GM12878 (cell line): Measurements from ENCODE around the gene CD68. TPM values are rescaled to one million over a fixed set of nuclear protein-coding genes. Genes with fewer than 3 reads are reported as not detected.

ENCODE experiments used
- ATAC-seq: fragments of 200-7000 bp; cut with Tn5 transposase; 3 replicates; pipeline ENCODE4 v1.9.1; 2020; ENCODE audit warnings: mild to moderate bottlenecking, moderate library complexity
- BruUV-seq: library from RNA; stranded (reverse); fragments of 400-500 nt; replicated peaks from 2 replicates; lab custom pipeline; 2021; lab: Mats Ljungman, UMichigan
- CTCF ChIA-PET: fragments of 300-600 bp; sonication (Branson Sonifier 250); formaldehyde crosslinking; extraction: SDS; loops from one replicate; lab custom pipeline; 2021; ENCODE audit warnings: inconsistent platforms; lab: Yijun Ruan, JAX
- POLR2A ChIA-PET: fragments of 350-600 bp; formaldehyde crosslinking; extraction: SDS; loops from one replicate; lab custom pipeline; 2021; ENCODE audit warnings: inconsistent platforms; lab: Charles Lee
- RAD21 ChIA-PET: fragments of 300-600 bp; sonication (Branson Sonifier 250); formaldehyde crosslinking; loops from one replicate; lab custom pipeline; 2023; ENCODE audit warnings: antibody characterized with exemption; ENCODE audit not compliant: unreplicated experiment; lab: Charles Lee
- SMC1A ChIA-PET: fragments of 300-600 bp; sonication (Branson Sonifier 250); formaldehyde crosslinking; loops from one replicate; lab custom pipeline; 2023; ENCODE audit not compliant: unreplicated experiment, uncharacterized antibody; lab: Charles Lee
- DNase-seq: peaks from one replicate; pipeline ENCODE4 v3.0.0-alpha.2; 2011; ENCODE audit warnings: low read depth, low spot score
- FAIRE-seq: peaks from 3 replicates; lab custom pipeline; 2011; peaks lifted over from hg19 to GRCh38; lab: Jason Lieb, UNC
- H2AFZ ChIP-seq: 2 replicates; pipeline ENCODE4 v1.6.0; 2011; ENCODE audit warnings: low read depth, low read length, control low read depth; ENCODE audit not compliant: control insufficient read depth
- H3K27ac ChIP-seq: 2 replicates; pipeline ENCODE4 v1.5.1; 2011; ENCODE audit warnings: control low read depth; ENCODE audit not compliant: control insufficient read depth, insufficient read depth
- H3K27me3 ChIP-seq, 2 experiments: replicated peaks in 1 of 2; 2 replicates each; pipeline versions ENCODE4 v1.6.0 to v1.6.1; 2011; ENCODE audit warnings: low read length in 1 of 2; ENCODE audit not compliant: control insufficient read depth in 2 of 2, insufficient read depth in 2 of 2
- H3K36me3 ChIP-seq, 2 experiments: 2 replicates each; pipeline ENCODE4 v1.5.1; 2011; ENCODE audit warnings: low read length in 1 of 2; ENCODE audit not compliant: control insufficient read depth in 2 of 2, insufficient read depth in 2 of 2
- H3K4me1 ChIP-seq: 2 replicates; pipeline ENCODE4 v1.6.1; 2011; ENCODE audit warnings: mild to moderate bottlenecking, low read length, moderate library complexity, mixed read lengths; ENCODE audit not compliant: control insufficient read depth, insufficient read depth
- H3K4me2 ChIP-seq: 2 replicates; pipeline ENCODE4 v1.6.0; 2011; ENCODE audit warnings: control low read depth; ENCODE audit not compliant: control insufficient read depth, insufficient read depth
- H3K4me3 ChIP-seq: fragments of 200-600 bp; sonication (generic); 2 replicates; pipeline ENCODE4 v1.5.1; 2016
- H3K79me2 ChIP-seq: 2 replicates; pipeline ENCODE4 v1.6.0; 2011; ENCODE audit warnings: low read length; ENCODE audit not compliant: control insufficient read depth, insufficient read depth
- H3K9ac ChIP-seq: 2 replicates; pipeline ENCODE4 v1.8.0; 2011; ENCODE audit warnings: low read length, control low read depth, mixed read lengths; ENCODE audit not compliant: control insufficient read depth, insufficient read depth
- H3K9me3 ChIP-seq: replicated peaks from 3 replicates; pipeline ENCODE4 v1.5.1; 2011; ENCODE audit warnings: mild to moderate bottlenecking, low read length; ENCODE audit not compliant: control insufficient read depth, insufficient read depth
- H4K20me1 ChIP-seq: 2 replicates; pipeline ENCODE4 v1.6.0; 2011; ENCODE audit not compliant: control insufficient read depth, insufficient read depth
- CBX5 ChIP-seq: sonication (generic); IDR thresholded peaks from 2 replicates; pipeline ENCODE4 v1.6.1; 2016; ENCODE audit warnings: low read depth, moderate library complexity, mild to moderate bottlenecking, inconsistent platforms
- EED ChIP-seq: sonication (generic); IDR thresholded peaks from 2 replicates; pipeline ENCODE4 v1.6.1; 2016; ENCODE audit warnings: antibody characterized with exemption, low read depth
- FOXK2 ChIP-seq: fragments of 450-650 bp; IDR thresholded peaks from 2 replicates; pipeline ENCODE4 v1.6.1; 2017; ENCODE audit warnings: mild to moderate bottlenecking, moderate library complexity
- FOXM1 ChIP-seq: IDR thresholded peaks from 2 replicates; pipeline ENCODE4 v1.6.1; 2012; ENCODE audit warnings: low read depth, mild to moderate bottlenecking, inconsistent platforms, low read length, moderate library complexity
- HCFC1 ChIP-seq: fragments of 150-350 bp; IDR thresholded peaks from 2 replicates; pipeline ENCODE4 v1.6.1; 2014; ENCODE audit warnings: low read length
- HDGF ChIP-seq: fragments of 450-650 bp; IDR thresholded peaks from 2 replicates; pipeline ENCODE4 v1.6.1; 2016; ENCODE audit warnings: antibody characterized with exemption
- IKZF2 ChIP-seq, 2 experiments: fragments of 450-650 bp; IDR thresholded peaks; 2 replicates each; pipeline ENCODE4 v1.6.1; 2017; ENCODE audit warnings: mild to moderate bottlenecking in 2 of 2, moderate library complexity in 2 of 2
- IRF4 ChIP-seq: IDR thresholded peaks from 2 replicates; pipeline ENCODE4 v1.6.1; 2011; ENCODE audit warnings: low read depth, low read length
- NRF1 ChIP-seq: conservative IDR thresholded peaks from 2 replicates; pipeline ENCODE4 v1.6.1; 2011; ENCODE audit warnings: mild to moderate bottlenecking, low read depth, low read length, improper control_type of control experiment
- PAX8 ChIP-seq: fragments of 450-650 bp; IDR thresholded peaks from 2 replicates; pipeline ENCODE4 v1.6.1; 2017; ENCODE audit warnings: mild to moderate bottlenecking, moderate library complexity
- RAD51 ChIP-seq: fragments of 450-650 bp; IDR thresholded peaks from 2 replicates; pipeline ENCODE4 v1.6.1; 2016; ENCODE audit warnings: moderate library complexity, mild to moderate bottlenecking, inconsistent platforms
- SP1 ChIP-seq: IDR thresholded peaks from one replicate; pipeline ENCODE4 v1.6.1; 2011; ENCODE audit warnings: low read depth, low read length
- SREBF2 ChIP-seq: IDR thresholded peaks from 2 replicates; pipeline ENCODE4 v1.6.1; 2012; ENCODE audit warnings: mild to moderate bottlenecking, low read length
- USF1 ChIP-seq: IDR thresholded peaks from 2 replicates; pipeline ENCODE4 v1.6.1; 2011; ENCODE audit warnings: borderline replicate concordance, low read depth, mild to moderate bottlenecking, moderate library complexity, mixed read lengths, low read length; ENCODE audit not compliant: insufficient read depth; ENCODE audit errors: extremely low read length
- WRNIP1 ChIP-seq: IDR thresholded peaks from 2 replicates; pipeline ENCODE4 v1.6.1; 2011; ENCODE audit warnings: low read depth, low read length, improper control_type of control experiment, borderline replicate concordance
- YY1 ChIP-seq: IDR thresholded peaks from 2 replicates; pipeline ENCODE4 v1.6.1; 2011; ENCODE audit warnings: low read depth, mild to moderate bottlenecking, low read length
- ZNF24 ChIP-seq: fragments of 450-650 bp; IDR thresholded peaks from 2 replicates; pipeline ENCODE4 v1.6.1; 2017; ENCODE audit warnings: antibody characterized with exemption, mild to moderate bottlenecking
- ZNF622 ChIP-seq: fragments of 450-650 bp; IDR thresholded peaks from 2 replicates; pipeline ENCODE4 v1.6.1; 2017; ENCODE audit warnings: mild to moderate bottlenecking, inconsistent platforms
- WGBS: methylation state at CpG from one replicate; pipeline ENCODE4 v1.1.6; 2016; ENCODE audit warnings: low lambda C conversion rate; ENCODE audit not compliant: insufficient replicate concordance, insufficient coverage; ENCODE audit errors: missing lambda C conversion rate; 5-methylcytosine and 5-hydroxymethylcytosine counted together
- in situ Hi-C: fragments of 300-500 bp; cut with MboI; formaldehyde crosslinking; loops from 9 replicates; pipeline ENCODE4 v1.14.3; 2018; ENCODE audit warnings: mixed read lengths
- intact Hi-C: fragments of 100-400 bp; cut with micrococcal nuclease; formaldehyde crosslinking; loops from one replicate; pipeline ENCODE4 v1.14.2; 2022; ENCODE audit not compliant: unreplicated experiment
- polyA plus RNA-seq, 11 experiments: library from polyadenylated mRNA; depleted of rRNA in 4 of 11; unstranded in 6 of 11; stranded (reverse) in 5 of 11; fragments of >200 nt; fragmentation: Nextera tagmentation in 4 of 11; fragmentation: Illumina TruSeq in 1 of 11; extraction: Ambion mirVana in 4 of 11; extraction: Trizol in 1 of 11; gene quantifications; 1 replicate in 1 of 11; 2 replicates in 10 of 11; pipeline versions ENCODE4 v1.2.1 to v1.2.3, GENCODE V29; 2011 to 2016; ENCODE audit warnings: inconsistent platforms in 2 of 11, missing spikeins in 2 of 11, low read depth in 1 of 11
- total RNA-seq, 4 experiments: library from RNA; depleted of rRNA in 3 of 4; stranded (reverse); fragments of >200 nt in 3 of 4; fragmentation: Illumina TruSeq in 1 of 4; extraction: Trizol in 1 of 4; gene quantifications; 2 replicates each; pipeline versions ENCODE4 v1.2.1 to v1.2.3, GENCODE V29; 2013 to 2021
- TF ChIP-seq, protein P1 (sequence below): fragments of 450-650 bp; IDR thresholded peaks from 2 replicates; pipeline ENCODE4 v1.6.1; 2014; ENCODE audit warnings: mild to moderate bottlenecking

The CD68 gene
- total and polyA plus RNA-seq, 10 of the 15 experiments (the other 5 are each of a cell fraction or from before 2014, with no cell fraction given), result 2.6 to 6.9 (median 3.8) TPM

DNA sequence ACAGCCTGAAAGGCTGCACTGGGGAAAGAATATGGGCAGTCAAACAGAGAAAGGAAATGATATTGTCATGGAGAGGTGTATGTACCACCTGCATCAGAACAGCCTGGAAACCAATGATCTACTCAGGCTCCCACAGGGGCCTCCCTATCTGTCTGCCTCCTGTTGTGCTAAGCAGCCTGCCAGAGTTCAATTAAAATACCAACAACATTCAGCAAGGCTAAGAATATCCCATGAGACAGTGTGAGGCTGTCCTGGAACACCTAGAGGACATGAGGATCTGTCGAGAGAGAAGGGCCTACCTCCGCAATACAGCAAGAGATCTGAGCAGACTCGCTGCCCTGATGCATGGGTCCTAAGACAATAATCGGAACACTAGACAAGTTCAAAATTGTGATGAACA lies 26.8 kb downstream of the CD68 start:
- TF ChIP-seq, protein P1, sequence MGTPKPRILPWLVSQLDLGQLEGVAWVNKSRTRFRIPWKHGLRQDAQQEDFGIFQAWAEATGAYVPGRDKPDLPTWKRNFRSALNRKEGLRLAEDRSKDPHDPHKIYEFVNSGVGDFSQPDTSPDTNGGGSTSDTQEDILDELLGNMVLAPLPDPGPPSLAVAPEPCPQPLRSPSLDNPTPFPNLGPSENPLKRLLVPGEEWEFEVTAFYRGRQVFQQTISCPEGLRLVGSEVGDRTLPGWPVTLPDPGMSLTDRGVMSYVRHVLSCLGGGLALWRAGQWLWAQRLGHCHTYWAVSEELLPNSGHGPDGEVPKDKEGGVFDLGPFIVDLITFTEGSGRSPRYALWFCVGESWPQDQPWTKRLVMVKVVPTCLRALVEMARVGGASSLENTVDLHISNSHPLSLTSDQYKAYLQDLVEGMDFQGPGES, result no peak
- TF ChIP-seq HCFC1, result no peak
- no peaks in the 10 kb centered on the region for H4K20me1 ChIP-seq
- WGBS, result 92% methylated on average over 4 of the region's 4 CpGs
- H2AFZ ChIP-seq, result no peak overlapping the region
- BruUV-seq, result no TSS peak
- FAIRE-seq (no peak), ATAC-seq (no peak), DNase-seq (no peak)
- in situ Hi-C loops, result no loop called here
- ChIA-PET RAD21 (no interaction called here), POLR2A (no interaction called here), SMC1A (interaction anchor here (1.1 kb wide), 1 partner anchor 22 kb away, joined by 3 read pairs; the partner anchor contains the start of gene MPDU1), CTCF (no interaction called here)
- intact Hi-C loops, result no loop called here
- H3K27ac ChIP-seq, result no peak overlapping the region
- H3K4me1 ChIP-seq, result no peaks in the 10 kb centered on the region
- H3K79me2 ChIP-seq, result peaks cover 5% of the 10 kb centered on the region; the same call in 1 of the 2 replicates
- H3K4me3 ChIP-seq, result no peak overlapping the region
- no peak overlapping the region for H3K9ac ChIP-seq
- peaks cover 0 to 7% of the 10 kb centered on the region in 2 experiments; a peak in 2 of 4 replicates for H3K36me3 ChIP-seq
- no peaks in the 10 kb centered on the region for H3K9me3 ChIP-seq
- no peaks in the 10 kb centered on the region for H3K27me3 ChIP-seq
- H3K4me2 ChIP-seq, result no peak overlapping the region

GRCh38 chr17:7610641-7611040 lies 31.2 kb downstream of the CD68 start:
- intact Hi-C loops, result loop anchor here (5.0 kb wide), 1 partner anchor 77 kb away; the partner anchor contains the start of genes TP53 and WRAP53
- Histone ChIP-seq H3K36me3 (peaks cover 0 to 7% of the 10 kb centered on the region in 2 experiments; a peak in 1 of 4 replicates), H3K4me3 (no peak overlapping the region), H2AFZ (no peak overlapping the region), H4K20me1 (no peaks in the 10 kb centered on the region; the same call in 1 of the 2 replicates), H3K27ac (no peak overlapping the region), H3K27me3 (no peaks in the 10 kb centered on the region), H3K4me2 (no peak overlapping the region), H3K9ac (no peak overlapping the region), H3K79me2 (peaks cover 31% of the 10 kb centered on the region), H3K9me3 (no peaks in the 10 kb centered on the region), H3K4me1 (peaks cover 4% of the 10 kb centered on the region; the same call in 1 of the 2 replicates)
- ATAC-seq, result no peak
- CTCF ChIA-PET, result interaction anchor here (1.0 to 3.6 kb wide), 4 partner anchors 22 to 77 kb away, joined by 3 to 18 read pairs (median 4); partner anchors contain the start of genes MPDU1, TP53 and WRAP53
- in situ Hi-C loops, result no loop called here
- no peak for FAIRE-seq
- POLR2A ChIA-PET, result interaction anchor here (0.6 to 2.6 kb wide), 3 partner anchors 17 to 553 kb away, joined by 5 to 8 read pairs (median 7); partner anchors contain the start of gene SAT2
- 93% methylated on average over 2 of the region's 2 CpGs for WGBS
- DNase-seq, result no peak
- BruUV-seq, result TSS peak; percentile 6
- SMC1A ChIA-PET, result interaction anchor here (1.2 to 2.9 kb wide), 4 partner anchors 17 to 37 kb away, joined by 3 to 12 read pairs (median 3); partner anchors contain the start of genes MPDU1 and SAT2
- RAD21 ChIA-PET, result no interaction called here
- TF ChIP-seq SP1 (no peak), YY1 (no peak), WRNIP1 (no peak), FOXM1 (no peak), EED (no peak), FOXK2 (no peak), ZNF622 (no peak), HDGF (no peak), PAX8 (no peak), IRF4 (no peak), USF1 (no peak), NRF1 (no peak), ZNF24 (no peak), IKZF2 (IDR thresholded peaks at IDR 0.05) (no peak), SREBF2 (no peak), CBX5 (no peak), RAD51 (no peak)
